Nephron (organoid): ENCODE measurements around the gene MT1E.
"Not testable (repeated sequence)": the region's sequence is repeated elsewhere in the genome, so short reads cannot be mapped to it uniquely, and the experiment has no call there.

Source experiments
- H3K27ac Mint-ChIP-seq, 3 experiments: 2 replicates each; pipeline ENCODE4 v1.8.0; 2020; ENCODE audit warnings: mixed read lengths in 3 of 3, mild to moderate bottlenecking in 2 of 3, moderate library complexity in 1 of 3
- H3K27me3 Mint-ChIP-seq: 2 replicates; pipeline ENCODE4 v1.8.0; 2021; ENCODE audit warnings: low read depth, mild to moderate bottlenecking, moderate library complexity, mixed read lengths
- H3K36me3 Mint-ChIP-seq: 2 replicates; pipeline ENCODE4 v1.8.0; 2020; ENCODE audit warnings: low read depth, mixed read lengths
- H3K4me1 Mint-ChIP-seq: 2 replicates; pipeline ENCODE4 v1.8.0; 2020; ENCODE audit warnings: mixed read lengths
- H3K4me3 Mint-ChIP-seq, 3 experiments: 2 replicates each; pipeline ENCODE4 v1.8.0; 2020; ENCODE audit warnings: mild to moderate bottlenecking in 3 of 3, mixed read lengths in 3 of 3, moderate library complexity in 2 of 3
- H3K9me3 Mint-ChIP-seq: 2 replicates; pipeline ENCODE4 v1.8.0; 2020; ENCODE audit warnings: mixed read lengths
- CTCF ChIP-seq, 3 experiments: fragments of 200-600 bp; sonication (generic); IDR thresholded peaks; one replicate each; pipeline ENCODE4 v1.5.0; 2021; ENCODE audit warnings: antibody characterized with exemption in 3 of 3; ENCODE audit not compliant: unreplicated experiment in 3 of 3

Gene MT1E

GRCh38 chr16:56618138-56618537 lies 7.4 kb upstream of the MT1E start:
- Mint-ChIP-seq H3K27me3 (peaks cover 86% of the 10 kb centered on the region), H3K9me3 (no peaks in the 10 kb centered on the region), H3K4me3 (peak overlapping the region in 2 of 3 experiments; percentile 79 to 85), H3K27ac (no peak overlapping the region), H3K36me3 (no peaks in the 10 kb centered on the region), H3K4me1 (peaks cover 5% of the 10 kb centered on the region)
- TF ChIP-seq CTCF (IDR thresholded peaks at IDR 0.05; ENCODE audit: unreplicated experiment in 3 of 3), result no peak

- no peak overlapping the region for H3K4me3 Mint-ChIP-seq
- peaks cover 5% of the 10 kb centered on the region for H3K4me1 Mint-ChIP-seq
- TF ChIP-seq CTCF (IDR thresholded peaks at IDR 0.05; ENCODE audit: unreplicated experiment in 3 of 3), result no peak
- no peaks in the 10 kb centered on the region for H3K9me3 Mint-ChIP-seq
- peaks cover 97% of the 10 kb centered on the region for H3K27me3 Mint-ChIP-seq
- H3K27ac Mint-ChIP-seq, result no peak overlapping the region
- H3K36me3 Mint-ChIP-seq, result no peaks in the 10 kb centered on the region
Observed at GRCh38 chr16:56620339-56620897, 5.2 kb upstream of the MT1E start.

- H3K4me1 Mint-ChIP-seq, result peaks cover 10% of the 10 kb centered on the region
- peak overlapping the region in 2 of 3 experiments; percentile 14 to 28 for H3K4me3 Mint-ChIP-seq
- not testable (repeated sequence) for H3K36me3 Mint-ChIP-seq, H3K9me3 Mint-ChIP-seq
- peaks cover 98% of the 10 kb centered on the region for H3K27me3 Mint-ChIP-seq
- H3K27ac Mint-ChIP-seq, result peak overlapping the region in 1 of 3 experiments; percentile 30
Observed at GRCh38 chr16:56621665-56622445, 3.7 kb upstream of the MT1E start.

- H3K27ac Mint-ChIP-seq, H3K36me3 Mint-ChIP-seq, H3K4me1 Mint-ChIP-seq, H3K4me3 Mint-ChIP-seq, H3K9me3 Mint-ChIP-seq: not testable (repeated sequence)
- H3K27me3 Mint-ChIP-seq, result peaks cover 94% of the 10 kb centered on the region
Observed at GRCh38 chr16:56623184-56623583, 2.4 kb upstream of the MT1E start.

- Mint-ChIP-seq H3K36me3 (no peaks in the 10 kb centered on the region), H3K4me1 (peaks cover 5% of the 10 kb centered on the region), H3K4me3 (no peak overlapping the region), H3K27me3 (peaks cover 94% of the 10 kb centered on the region), H3K9me3 (no peaks in the 10 kb centered on the region), H3K27ac (no peak overlapping the region)
- no peak for TF ChIP-seq CTCF (IDR thresholded peaks at IDR 0.05; ENCODE audit: unreplicated experiment in 3 of 3)
Observed at GRCh38 chr16:56623637-56624036, 1.9 kb upstream of the MT1E start.

- H3K4me3 Mint-ChIP-seq, result peak overlapping the region; percentile 84 to 88 (median 87)
- no peaks in the 10 kb centered on the region for H3K9me3 Mint-ChIP-seq
- H3K27ac Mint-ChIP-seq, result peak overlapping the region in 2 of 3 experiments; percentile 14 to 83
- peaks cover 95% of the 10 kb centered on the region for H3K27me3 Mint-ChIP-seq
- TF ChIP-seq CTCF (IDR thresholded peaks at IDR 0.05; ENCODE audit: unreplicated experiment in 3 of 3), result no peak
- no peaks in the 10 kb centered on the region for H3K36me3 Mint-ChIP-seq
- peaks cover 5% of the 10 kb centered on the region for H3K4me1 Mint-ChIP-seq
Observed at GRCh38 chr16:56625943-56626654, 518 bp downstream of the MT1E start.
